ENCODE measurements around the gene FOXJ1.
A peak's percentile ranks its signal among the peaks of the same experiment; 100 is the strongest.
"Not testable (repeated sequence)": the region's sequence is repeated elsewhere in the genome, so short reads cannot be mapped to it uniquely, and the experiment has no call there.

Gene FOXJ1

GRCh38 chr17:76141212-76142038, at the start of gene FOXJ1:
TSS of gene FOXJ1 (minus strand) at chr17:76141245. CDS start at chr17:76140395, 850 bp downstream.
- DNase-seq (ENCODE audit: low spot score), result peak; percentile 59

DNA sequence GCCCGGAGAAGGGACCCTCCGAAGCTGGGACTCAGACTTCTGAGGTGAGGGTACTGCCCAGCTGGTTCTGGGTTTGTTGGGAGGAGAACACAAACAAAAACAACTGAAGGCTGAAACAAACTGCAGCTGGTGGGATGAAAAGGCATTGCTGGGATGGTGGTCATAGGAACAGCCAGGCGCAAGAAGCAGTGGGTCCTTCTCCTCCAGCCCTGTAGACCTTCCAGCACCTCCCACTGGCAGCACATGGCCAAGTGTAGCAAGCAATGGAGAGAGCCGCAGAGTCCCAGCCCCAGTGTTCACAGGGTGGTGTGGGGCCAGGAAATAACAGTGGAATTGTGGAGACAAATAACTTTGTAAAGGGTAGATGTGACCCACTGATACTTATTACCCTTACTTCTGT, 48.7 kb upstream of the FOXJ1 start:
- DNase-seq (ENCODE audit: low spot score), result no peak

DNA sequence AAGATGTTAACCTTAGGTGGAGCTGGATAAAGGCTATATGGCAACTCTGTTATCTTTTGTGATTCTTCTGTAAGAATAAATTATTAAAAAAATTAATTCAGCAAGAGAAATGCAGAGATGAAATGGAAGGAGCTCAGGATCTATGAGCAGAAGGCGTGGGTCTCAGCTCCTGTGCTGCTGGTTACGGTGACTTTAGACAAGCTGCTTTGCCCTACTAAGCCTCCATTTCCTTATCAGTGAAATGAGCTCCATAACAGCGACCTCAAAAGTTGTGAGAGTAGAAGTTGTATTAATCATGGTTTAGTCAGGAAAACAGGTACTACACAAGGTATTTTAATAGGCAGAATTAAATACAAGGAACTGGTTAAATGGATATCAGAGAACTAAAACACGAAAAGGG, 48.2 kb upstream of the FOXJ1 start:
- no peak for DNase-seq (ENCODE audit: low spot score)

GRCh38 chr17:76188213-76189016, 47.4 kb upstream of the FOXJ1 start:
- DNase-seq (ENCODE audit: low spot score), result no peak

DNA sequence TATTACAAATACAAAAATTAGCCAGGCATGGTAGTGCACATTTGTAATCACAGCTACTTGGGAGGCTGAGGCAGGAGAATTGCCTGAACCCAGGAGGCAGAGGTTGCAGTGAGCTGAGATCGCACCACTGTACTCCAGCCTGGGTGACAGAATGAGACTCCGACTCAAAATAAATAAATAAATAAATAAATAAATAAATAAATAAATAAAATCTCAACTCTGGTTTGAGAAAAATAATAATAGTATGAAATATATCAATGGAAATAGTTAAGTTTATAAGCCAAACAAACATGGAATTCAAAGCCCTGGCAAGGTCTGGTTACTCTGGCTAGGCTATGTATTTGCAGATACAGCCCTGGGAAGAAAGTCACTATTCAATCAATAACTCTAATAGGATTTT, 45.7 kb upstream of the FOXJ1 start:
- DNase-seq (ENCODE audit: low spot score), result not testable (repeated sequence)

DNA sequence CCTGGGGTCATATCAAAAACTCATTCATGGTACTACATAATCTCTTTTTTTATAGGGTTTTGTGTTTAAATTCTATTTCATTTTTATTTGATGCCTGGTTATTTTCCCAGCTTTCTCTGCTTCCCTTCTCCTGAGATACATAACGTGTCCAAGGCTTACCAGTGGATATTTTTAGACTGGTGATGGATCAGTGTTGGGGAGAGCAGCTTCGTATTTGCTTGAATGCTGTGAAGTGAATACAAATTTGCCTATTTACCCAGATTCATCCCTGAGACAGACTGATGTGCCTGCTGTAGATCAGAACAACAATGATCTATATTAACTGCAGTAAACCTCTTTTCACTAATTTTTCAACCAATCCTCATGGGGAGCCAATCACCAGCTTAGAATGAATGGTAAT, 43.2 kb upstream of the FOXJ1 start:
- DNase-seq (ENCODE audit: low spot score), result no peak

- DNase-seq (ENCODE audit: low spot score), result peak; percentile 97
Observed at GRCh38 chr17:76182016-76182764, 41.1 kb upstream of the FOXJ1 start.

DNA sequence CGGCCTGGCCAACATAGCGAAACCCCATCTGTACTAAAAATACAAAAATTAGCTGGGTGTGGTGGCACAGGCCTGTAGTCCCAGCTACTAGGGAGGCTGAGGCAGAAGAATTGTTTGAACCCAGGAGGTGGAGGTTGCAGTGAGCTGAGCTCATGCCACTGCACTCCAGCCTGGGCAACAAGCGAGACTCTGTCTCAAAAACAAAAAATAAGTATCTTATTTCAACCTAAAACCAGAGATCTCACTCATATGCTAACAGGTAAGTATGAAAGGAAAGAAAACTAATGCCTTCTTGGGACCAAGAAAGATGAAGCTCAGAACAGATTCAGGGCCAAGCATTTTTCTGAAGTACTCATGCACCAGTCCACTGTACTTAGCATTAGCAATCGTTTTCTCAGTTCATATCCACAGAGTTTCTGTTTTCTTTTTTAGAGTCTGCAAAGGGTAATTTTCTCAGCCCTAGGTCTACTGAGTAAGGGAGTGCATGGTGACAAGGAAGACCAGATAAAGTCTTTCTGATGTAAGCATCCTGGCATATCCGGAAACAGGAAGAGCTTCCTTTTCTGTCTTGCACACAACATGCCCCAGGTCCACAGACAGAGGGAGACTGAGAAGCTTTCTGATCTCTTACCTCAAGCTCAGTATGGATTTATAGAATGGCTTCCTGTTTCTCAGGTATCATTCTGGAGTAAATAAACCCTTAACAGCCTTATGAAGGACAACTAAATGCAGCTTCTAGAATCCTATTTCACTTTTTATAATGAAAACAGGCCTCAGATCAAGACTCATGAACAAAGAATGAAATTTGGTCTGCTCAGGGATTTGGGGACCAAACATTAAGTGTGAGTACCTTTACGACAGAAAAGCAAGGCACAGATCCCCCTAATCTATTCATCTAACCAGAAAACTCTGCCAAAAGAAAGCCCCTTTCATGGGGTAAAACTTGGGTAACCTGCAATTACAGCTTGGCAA, 38.7 kb upstream of the FOXJ1 start:
- peak; percentile 42 for DNase-seq (ENCODE audit: low spot score)

- DNase-seq (ENCODE audit: low spot score), result no peak
Observed at GRCh38 chr17:76178124-76178523, 37.1 kb upstream of the FOXJ1 start.

DNA sequence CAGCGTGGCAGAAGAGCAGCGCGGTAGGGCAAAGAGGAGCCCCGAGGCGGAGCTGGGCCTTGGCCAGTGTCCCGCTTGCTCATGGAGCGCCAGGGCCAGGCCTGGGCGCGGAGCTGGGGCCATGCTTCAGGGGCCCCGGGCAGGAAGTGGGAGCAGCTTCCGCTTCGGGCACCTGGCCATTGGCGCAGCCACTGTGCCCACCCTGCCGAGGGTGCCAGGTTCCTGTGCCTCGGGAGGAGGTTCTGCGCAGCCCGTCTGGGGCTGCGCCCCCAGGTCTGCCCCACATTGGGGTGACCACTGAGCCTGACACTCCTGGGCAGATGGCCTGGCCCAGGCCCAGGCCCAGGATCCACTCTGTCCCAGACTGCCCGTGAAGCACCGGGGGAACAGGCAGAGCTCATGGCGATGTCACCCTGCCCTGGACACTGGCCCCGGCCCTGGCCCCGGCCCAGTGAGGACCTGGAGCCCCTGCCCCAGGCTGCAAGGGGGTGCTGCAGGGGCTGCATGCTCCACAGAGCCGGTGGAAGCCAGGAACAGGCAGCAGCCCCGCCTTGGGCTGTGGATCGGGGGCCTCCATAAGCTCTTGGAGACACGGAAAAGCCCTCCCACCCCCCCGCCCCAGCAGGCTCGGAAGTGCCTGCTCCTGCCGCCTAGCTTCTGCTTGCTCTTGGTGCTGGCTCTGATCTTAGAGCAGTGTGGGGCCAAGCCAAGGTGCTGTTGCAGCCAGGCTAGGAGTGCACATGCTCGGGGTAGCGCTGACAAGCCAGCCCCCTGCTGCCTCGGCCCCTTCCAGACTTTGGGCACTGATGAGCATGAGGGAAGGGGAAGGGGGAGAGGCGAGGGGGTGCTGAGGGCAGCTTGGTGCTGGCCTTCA, 35.9 kb upstream of the FOXJ1 start:
- no peak for DNase-seq (ENCODE audit: low spot score)

DNA sequence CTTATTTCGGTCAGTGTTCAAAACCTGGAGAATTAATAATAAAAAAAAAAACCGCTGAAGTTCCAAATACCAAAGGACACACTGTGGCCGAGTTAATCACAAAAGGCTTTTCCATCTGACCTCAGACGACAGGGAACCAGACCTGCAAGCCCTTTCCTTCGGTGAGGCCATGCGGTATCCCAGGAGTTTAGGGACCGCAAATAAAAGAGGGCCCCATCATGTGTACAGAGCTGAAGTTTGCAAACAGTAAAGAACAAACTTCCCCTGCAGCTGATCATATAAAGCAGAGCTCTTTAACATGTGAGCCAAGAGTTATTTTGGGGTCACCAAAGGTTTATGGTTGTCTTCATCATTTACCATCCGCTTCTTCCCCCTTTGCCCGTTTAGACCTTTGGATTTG, 33.0 kb upstream of the FOXJ1 start:
- no peak for DNase-seq (ENCODE audit: low spot score)

GRCh38 chr17:76173474-76173873, 32.4 kb upstream of the FOXJ1 start:
- no peak for DNase-seq (ENCODE audit: low spot score)

- no peak for DNase-seq (ENCODE audit: low spot score)
Observed at GRCh38 chr17:76171706-76172105, 30.7 kb upstream of the FOXJ1 start.

GRCh38 chr17:76170114-76170513, 29.1 kb upstream of the FOXJ1 start:
- DNase-seq (ENCODE audit: low spot score), result no peak

- DNase-seq (ENCODE audit: low spot score), result no peak
Observed at GRCh38 chr17:76166906-76167305, 25.9 kb upstream of the FOXJ1 start.

- DNase-seq (ENCODE audit: low spot score), result no peak
Observed at GRCh38 chr17:76166168-76166567, 25.1 kb upstream of the FOXJ1 start.

- no peak for DNase-seq (ENCODE audit: low spot score)
Observed at GRCh38 chr17:76164331-76164730, 23.3 kb upstream of the FOXJ1 start.

DNA sequence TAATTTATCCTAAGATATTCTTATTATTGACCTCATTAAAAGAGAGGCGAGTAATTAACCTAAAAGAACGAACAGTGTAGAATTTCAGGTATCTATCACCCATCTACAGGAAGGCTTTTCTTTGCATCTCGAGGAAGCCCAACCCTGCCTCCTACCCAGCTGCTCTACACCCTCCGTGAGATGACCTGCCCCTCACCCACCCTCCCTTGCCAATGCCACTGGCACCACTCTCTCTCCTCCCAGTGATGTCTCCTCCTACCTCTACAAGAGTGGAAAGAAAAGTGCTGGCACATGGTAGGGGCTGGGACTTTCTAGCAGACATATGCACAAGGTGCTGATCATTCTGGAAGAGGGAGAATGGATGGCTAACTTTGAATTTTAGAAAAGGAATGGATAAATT, 22.9 kb upstream of the FOXJ1 start:
- DNase-seq (ENCODE audit: low spot score), result no peak

- DNase-seq (ENCODE audit: low spot score), result no peak
Observed at GRCh38 chr17:76161619-76162266, 20.7 kb upstream of the FOXJ1 start.

All from NAMALWA (cell line).